Neural cell (in vitro differentiated cells): ENCODE data around the gene AFAP1L1.

Source experiments
- MXI1 ChIP-seq: fragments of 450-650 bp; conservative IDR thresholded peaks from 2 replicates; pipeline ENCODE4 v1.6.1; 2014; ENCODE audit warnings: antibody characterized with exemption, mild to moderate bottlenecking; ENCODE audit not compliant: poor library complexity, severe bottlenecking
- SMC3 ChIP-seq: fragments of 450-650 bp; conservative IDR thresholded peaks from 2 replicates; pipeline ENCODE4 v1.6.1; 2014; ENCODE audit warnings: antibody characterized with exemption, mild to moderate bottlenecking, moderate library complexity; ENCODE audit not compliant: poor library complexity
- TF ChIP-seq, protein P1 (sequence below): fragments of 450-650 bp; IDR thresholded peaks from 2 replicates; pipeline ENCODE4 v1.5.1; 2014; ENCODE audit warnings: antibody characterized with exemption, mild to moderate bottlenecking, moderate library complexity; ENCODE audit not compliant: poor library complexity, severe bottlenecking

GRCh38 chr5:149224282-149224681 is 47.4 kb upstream of the AFAP1L1 start:
- TF ChIP-seq, protein P1, sequence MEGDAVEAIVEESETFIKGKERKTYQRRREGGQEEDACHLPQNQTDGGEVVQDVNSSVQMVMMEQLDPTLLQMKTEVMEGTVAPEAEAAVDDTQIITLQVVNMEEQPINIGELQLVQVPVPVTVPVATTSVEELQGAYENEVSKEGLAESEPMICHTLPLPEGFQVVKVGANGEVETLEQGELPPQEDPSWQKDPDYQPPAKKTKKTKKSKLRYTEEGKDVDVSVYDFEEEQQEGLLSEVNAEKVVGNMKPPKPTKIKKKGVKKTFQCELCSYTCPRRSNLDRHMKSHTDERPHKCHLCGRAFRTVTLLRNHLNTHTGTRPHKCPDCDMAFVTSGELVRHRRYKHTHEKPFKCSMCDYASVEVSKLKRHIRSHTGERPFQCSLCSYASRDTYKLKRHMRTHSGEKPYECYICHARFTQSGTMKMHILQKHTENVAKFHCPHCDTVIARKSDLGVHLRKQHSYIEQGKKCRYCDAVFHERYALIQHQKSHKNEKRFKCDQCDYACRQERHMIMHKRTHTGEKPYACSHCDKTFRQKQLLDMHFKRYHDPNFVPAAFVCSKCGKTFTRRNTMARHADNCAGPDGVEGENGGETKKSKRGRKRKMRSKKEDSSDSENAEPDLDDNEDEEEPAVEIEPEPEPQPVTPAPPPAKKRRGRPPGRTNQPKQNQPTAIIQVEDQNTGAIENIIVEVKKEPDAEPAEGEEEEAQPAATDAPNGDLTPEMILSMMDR: no peak
- no peak for TF ChIP-seq MXI1
- no peak for TF ChIP-seq SMC3
